HG03442 (cell line): ENCODE measurements around the gene MAP3K9.
"Not testable (repeated sequence)": the region's sequence is repeated elsewhere in the genome, so short reads cannot be mapped to it uniquely, and the experiment has no call there.

Experiments used
- ATAC-seq: cut with Tn5 transposase; IDR thresholded peaks from one replicate; pipeline ENCODE4 v1.9.1; 2021; ENCODE audit warnings: mild to moderate bottlenecking, moderate library complexity; ENCODE audit not compliant: unreplicated experiment

MAP3K9 gene

DNA sequence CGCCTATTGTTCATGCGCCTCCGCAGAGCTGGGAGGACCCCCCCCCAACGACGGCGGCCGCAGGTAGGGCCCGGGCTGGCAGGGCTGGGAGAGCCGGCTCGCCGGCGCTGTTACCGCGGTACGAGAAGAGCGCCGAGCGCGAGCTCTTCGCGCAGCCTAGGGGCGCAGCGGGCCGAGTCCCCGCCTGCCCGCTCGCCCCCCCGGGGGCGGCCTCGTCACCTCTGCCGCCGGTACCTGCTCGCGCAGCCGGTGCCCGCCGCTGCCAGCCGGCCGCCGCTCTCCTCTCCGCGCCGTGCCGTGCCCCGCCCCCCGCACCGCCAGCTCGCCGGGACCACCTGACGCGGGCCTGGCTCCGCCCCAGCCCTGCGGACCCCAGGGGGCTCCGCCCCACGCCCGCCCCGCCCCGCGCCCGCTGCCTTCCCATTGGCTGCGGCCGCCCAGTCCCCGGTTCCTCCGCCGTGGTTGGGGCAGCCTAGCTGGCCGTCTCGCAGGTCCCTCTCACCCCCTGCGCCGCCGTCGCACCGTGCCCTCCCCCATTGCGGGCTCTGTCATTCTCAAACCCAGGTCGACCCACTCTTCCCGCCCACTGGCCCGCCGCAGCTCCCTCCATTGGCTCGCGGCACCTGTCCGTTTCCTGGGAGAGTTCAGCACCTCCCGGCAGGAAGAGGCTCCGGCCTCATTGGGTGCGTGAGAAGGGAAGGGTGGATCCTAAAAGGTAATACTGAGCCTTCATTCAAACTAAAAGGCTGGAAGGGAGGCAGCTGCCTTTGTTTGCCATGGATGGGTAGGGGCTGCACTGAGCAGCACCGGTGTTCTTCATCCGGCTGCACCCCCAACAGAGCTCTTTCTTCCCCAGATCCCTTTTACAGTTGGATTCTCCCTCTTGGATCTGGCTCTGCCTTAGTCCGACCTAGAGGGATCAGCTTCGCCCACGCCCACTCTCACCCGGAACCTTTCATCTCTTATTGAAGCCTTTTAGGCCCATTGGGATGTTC, at the start of gene MAP3K9:
Gene MAP3K9, minus strand, starts transcription at position 289 of the 995 bp plus-strand sequence. CDS start 342 bp downstream, outside the sequence.
- peak; percentile 81 for ATAC-seq

- ATAC-seq: no peak
Observed at GRCh38 chr14:70858641-70859040, 49.3 kb upstream of the MAP3K9 start.

DNA sequence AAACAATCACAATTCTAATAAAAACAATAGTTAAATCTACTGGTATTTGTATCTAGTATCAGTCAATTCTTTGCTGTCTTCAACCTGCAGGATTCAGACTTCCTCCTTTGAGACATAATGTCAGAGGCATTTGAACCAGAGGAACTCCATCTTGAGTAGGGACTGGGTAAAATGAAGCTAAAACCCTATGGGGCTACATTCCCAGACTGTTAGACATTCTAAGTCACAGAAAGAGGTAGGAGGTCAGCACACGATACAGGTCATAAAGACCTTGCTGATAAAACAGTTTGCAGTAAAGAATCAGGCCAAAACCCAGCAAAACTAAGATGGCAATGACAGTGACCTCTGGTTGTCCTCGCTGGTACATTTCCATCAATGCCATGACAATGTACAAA, 48.2 kb upstream of the MAP3K9 start:
- ATAC-seq: no peak

DNA sequence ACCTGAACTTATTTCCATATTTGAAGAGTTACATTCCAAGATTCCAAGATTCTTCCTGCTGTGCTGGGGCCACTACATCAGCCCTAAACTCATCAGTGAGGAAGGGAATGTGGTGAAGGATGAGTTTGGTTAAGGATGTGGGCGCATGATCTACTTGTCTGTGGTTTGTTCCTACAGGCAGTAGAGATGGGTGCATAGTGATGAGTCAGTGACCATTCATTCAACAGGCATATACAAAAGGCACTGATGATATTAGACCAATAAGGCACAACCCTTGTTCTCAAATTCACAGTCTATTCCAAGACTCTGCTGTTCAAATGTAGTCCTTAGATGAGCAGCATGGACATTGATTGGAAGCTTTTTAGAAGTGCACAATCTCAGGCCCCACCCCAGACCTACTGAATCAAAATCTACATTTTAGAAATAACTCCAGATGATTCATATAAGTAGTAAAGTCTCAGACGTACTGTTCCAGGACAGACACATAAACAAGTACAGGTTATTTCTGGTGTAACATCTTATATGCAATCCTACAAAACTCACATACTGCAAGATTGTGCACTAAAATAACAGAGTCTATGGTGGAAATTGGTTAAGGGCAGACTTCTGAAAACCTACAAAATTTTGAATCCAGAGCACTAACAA, 47.7 kb upstream of the MAP3K9 start:
- no peak for ATAC-seq

DNA sequence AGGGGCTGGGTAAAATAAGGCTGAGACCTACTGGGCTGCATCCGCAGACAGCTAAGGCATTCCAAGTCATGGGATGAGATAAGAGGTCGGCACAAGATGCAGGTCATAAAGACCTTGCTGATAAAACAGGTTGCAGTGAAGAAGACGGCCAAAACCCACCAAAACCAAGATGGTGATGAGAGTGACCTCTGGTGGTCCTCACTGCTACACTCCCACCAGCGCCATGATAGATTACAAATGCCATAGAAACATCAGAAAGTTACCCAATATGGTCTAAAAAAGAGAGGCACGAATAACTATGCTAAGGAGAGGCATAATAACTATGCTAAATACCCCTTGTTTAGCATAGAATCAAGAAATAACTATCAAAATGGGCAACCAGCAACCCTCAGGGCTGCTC, 46.2 kb upstream of the MAP3K9 start:
- no peak for ATAC-seq

DNA sequence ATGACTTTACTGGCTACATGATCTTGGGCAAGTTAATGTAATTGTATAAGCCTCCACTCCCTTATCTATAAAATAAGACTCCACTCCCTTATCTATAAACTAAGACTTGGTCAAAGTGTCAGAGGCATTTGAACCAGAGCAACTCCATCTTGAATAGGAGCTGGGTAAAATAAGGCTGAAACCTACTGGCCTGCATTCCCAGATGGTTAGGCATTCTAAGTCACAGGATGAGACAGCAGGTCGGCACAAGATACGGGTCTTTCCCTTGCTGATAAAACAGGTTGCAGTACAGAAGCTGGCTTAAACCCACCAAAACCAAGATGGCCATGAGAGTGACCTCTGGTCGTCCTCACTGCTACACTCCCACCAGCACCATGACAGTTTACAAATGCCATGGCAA, 44.3 kb upstream of the MAP3K9 start:
- ATAC-seq: not testable (repeated sequence)

GRCh38 chr14:70847406-70848090, 38.2 kb upstream of the MAP3K9 start:
- ATAC-seq: no peak

GRCh38 chr14:70845601-70846000, 36.3 kb upstream of the MAP3K9 start:
- ATAC-seq: no peak

GRCh38 chr14:70842851-70843462, 33.6 kb upstream of the MAP3K9 start:
- ATAC-seq: no peak

- ATAC-seq: no peak
Observed at GRCh38 chr14:70838076-70838475, 28.8 kb upstream of the MAP3K9 start.

DNA sequence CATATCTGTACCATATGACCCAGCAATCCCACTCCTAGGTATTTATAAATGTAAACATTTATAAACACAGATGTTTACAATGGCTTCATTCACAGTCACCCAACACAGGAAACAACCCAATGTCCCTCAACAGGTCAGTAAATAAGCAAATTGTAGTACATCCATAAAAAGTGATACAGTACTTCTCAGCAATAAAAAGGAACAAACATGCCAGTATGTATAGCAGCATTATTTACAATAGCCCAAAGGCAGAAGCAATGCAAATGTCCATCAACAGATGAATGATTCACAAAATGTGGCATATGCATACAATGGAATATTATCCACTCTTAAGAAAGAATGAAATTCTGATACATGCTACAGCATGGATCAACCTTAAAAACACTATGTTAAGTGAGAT, 27.6 kb upstream of the MAP3K9 start:
- ATAC-seq: no peak

DNA sequence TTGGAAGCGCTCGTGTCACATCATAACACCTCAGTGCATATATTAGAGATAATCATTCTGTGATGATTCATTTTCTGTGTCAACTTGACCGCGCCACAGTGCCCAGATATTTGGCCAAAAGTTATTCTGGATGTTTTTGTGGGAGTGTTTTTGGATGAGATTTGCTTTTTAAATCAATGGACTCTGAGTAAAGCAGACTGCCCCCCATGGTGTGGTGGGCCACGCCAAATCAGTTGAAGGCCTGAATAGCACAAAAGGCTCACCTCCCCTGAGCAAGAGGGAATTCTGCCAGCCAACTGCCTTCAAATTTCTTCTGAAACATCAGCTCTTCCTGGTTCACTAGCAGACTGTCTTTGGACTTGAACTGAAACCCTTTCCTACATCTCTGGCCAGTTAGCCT, 24.6 kb upstream of the MAP3K9 start:
- no peak for ATAC-seq

DNA sequence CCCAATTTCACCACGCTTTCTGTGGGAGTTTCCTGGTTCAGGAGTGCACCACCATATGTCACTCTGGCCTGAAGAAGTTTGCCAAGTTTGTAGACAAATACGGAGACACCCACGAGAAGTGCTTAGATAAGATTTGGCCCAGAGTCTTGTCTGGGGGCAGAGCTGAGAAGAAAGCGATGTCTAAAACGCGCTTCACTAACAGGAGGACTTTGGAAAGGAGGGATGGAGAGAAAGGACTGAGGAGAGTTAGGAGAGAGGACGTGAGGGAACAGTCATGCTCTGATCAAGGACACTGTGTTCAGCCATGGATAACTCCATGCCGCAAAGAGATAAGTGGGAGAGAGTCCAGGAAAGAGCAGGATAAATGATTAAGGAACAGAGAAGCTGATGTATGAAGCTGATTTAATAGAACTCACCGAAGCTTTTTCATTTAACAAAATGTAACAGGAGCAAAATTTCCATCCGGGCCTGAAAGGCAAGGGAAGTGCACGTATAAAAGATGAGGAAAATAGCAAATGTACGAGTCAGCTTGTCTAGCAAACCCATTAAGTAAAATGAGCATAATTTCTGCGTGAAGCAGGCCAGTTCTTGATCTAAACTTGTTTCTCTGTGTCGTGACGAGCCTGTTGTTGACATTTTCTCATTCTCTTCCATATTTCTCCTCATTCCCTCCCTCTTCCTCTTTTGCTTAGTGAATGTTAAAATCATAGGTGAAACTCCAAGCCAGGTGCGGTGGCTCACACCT, 23.4 kb upstream of the MAP3K9 start:
- no peak for ATAC-seq

DNA sequence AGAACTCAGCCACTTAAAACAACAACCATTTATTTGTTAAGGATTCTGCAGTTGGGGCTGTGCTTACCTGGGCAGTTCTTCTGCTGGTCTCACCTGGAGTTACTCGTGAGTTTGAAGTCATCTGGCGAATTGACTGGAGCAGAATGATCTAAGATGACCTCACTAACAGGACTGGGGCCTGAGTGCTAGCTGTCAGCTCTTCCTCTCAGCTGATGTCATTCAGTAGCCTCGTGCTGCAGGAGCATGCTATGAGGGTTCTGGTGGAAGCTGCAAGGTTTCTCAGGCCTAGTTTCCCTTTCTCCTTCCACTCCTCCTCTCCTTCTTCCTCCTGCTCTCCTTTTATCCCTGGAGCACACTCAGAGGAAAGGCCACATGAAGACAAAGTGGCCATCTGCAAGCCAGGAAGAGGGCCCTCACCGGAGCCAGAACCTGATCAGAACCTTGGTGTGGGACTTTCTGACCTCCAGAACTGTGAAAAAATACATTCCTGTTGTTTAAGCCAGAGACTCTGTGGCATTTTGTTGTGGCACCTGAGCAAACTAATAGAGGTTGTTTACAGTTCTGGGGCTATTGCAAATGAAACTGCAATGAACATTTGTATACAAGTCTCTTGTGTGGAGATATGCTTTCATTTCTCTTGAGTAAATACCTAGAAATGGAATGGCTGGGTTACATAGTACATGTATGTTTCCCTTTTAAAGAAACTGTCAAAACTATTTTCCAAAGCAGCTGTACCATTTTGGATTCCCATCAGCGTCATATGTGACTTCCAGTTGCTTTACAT, 21.9 kb upstream of the MAP3K9 start:
- no peak for ATAC-seq

DNA sequence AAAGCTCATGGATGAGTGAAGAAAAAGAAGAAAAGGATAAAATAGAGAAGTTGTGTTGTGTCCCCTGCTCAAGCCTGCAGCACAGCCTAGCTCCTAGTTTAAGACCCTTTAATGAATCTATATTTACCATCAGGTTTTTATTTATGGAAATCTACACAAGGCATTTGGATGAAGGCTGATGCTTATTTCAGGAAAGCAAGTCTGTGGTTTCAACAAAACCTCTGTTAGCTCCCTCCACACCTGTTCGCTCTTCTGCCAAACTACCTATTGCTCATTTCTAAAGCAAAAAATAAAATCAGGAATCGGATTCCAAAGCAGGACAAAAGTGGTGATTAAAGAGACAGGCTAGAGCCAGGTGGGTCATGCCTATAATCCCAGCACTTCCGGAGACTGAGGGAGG, 18.9 kb upstream of the MAP3K9 start:
- ATAC-seq: no peak

GRCh38 chr14:70827752-70828151, 18.4 kb upstream of the MAP3K9 start:
- no peak for ATAC-seq

DNA sequence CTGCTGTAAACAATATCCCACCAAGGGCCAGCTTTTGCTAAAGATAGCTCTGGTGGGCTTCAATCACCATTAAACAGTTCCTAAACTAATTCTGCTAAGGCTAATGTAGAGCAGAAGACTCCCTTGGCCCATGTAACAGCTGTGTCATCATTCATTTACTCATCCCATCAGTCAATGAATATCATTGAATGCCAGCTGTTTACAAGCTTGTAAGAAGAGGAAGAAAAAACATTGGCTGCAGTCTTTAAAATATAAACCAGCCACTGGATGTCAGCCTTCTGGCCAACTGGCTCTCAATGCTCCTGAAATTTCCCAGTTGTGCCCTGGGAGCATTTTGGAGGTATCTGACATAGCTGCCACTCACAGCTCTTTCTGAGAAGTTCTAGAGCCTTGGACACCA, 18.0 kb upstream of the MAP3K9 start:
- ATAC-seq: no peak

DNA sequence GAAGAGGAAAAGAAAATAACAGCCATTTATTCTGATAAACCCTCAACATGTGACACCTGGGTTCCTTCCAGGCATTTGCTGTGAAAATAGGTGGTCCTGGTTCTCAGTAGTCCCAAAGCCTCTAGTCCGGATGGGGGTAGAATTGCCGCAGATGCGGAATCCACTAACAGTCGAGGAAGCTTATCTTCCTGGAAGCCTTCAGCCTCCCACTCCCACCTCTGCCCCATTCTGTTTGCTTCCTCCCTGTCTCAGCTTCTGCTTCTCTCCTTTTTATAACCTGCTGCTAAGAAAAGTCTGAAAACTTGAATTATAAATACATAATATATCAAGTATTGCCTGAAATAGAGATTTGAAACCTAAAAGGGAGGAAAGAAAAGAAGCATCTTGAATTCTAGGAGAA, 14.0 kb upstream of the MAP3K9 start:
- no peak for ATAC-seq

GRCh38 chr14:70822530-70823185, 13.3 kb upstream of the MAP3K9 start:
- no peak for ATAC-seq
